H9 (cell line): Measurements from ENCODE around the gene KLHDC7A. TPM values are rescaled to one million over a fixed set of nuclear protein-coding genes. Genes with fewer than 3 reads are reported as not detected.

Source experiments
- DNase-seq: peaks from one replicate; pipeline ENCODE4 v3.0.0-alpha.2; 2017
- H2AFZ ChIP-seq: one replicate; pipeline ENCODE4 v1.6.1; 2013; ENCODE audit warnings: mild to moderate bottlenecking, low read length, control low read depth, moderate library complexity
- H2AK5ac ChIP-seq: 2 replicates; pipeline ENCODE4 v1.6.1; 2013; ENCODE audit warnings: low read length, control low read depth, mixed read lengths; ENCODE audit not compliant: insufficient read length
- H2BK120ac ChIP-seq: one replicate; pipeline ENCODE4 v1.6.1; 2013; ENCODE audit warnings: low read depth, mild to moderate bottlenecking, low read length, control low read depth, inconsistent platforms; ENCODE audit not compliant: poor library complexity, severe bottlenecking
- H2BK12ac ChIP-seq: 2 replicates; pipeline ENCODE4 v1.6.1; 2013; ENCODE audit warnings: low read length, control low read depth, mixed read lengths, low read depth; ENCODE audit not compliant: insufficient read length
- H2BK15ac ChIP-seq: 2 replicates; pipeline ENCODE4 v1.6.1; 2013; ENCODE audit warnings: low read depth, low read length, control low read depth
- H2BK20ac ChIP-seq: one replicate; pipeline ENCODE4 v1.6.1; 2013; ENCODE audit warnings: low read depth, mild to moderate bottlenecking, low read length, control low read depth, inconsistent platforms; ENCODE audit not compliant: poor library complexity, severe bottlenecking
- H2BK5ac ChIP-seq: 2 replicates; pipeline ENCODE4 v1.6.1; 2013; ENCODE audit warnings: low read length, control low read depth, mixed read lengths; ENCODE audit not compliant: insufficient read length
- H3K14ac ChIP-seq: 2 replicates; pipeline ENCODE4 v1.6.1; 2013; ENCODE audit warnings: low read length, control low read depth; ENCODE audit not compliant: insufficient read depth
- H3K18ac ChIP-seq: 2 replicates; pipeline ENCODE4 v1.6.1; 2013; ENCODE audit warnings: low read depth, mild to moderate bottlenecking, mixed read lengths, low read length, control low read depth; ENCODE audit not compliant: insufficient read length
- H3K23ac ChIP-seq: 2 replicates; pipeline ENCODE4 v1.6.1; 2013; ENCODE audit warnings: low read length, control low read depth, mixed read lengths, low read depth; ENCODE audit not compliant: insufficient read length
- H3K23me2 ChIP-seq: 2 replicates; pipeline ENCODE4 v1.6.1; 2013; ENCODE audit warnings: low read depth, mild to moderate bottlenecking, mixed read lengths, low read length, control low read depth; ENCODE audit not compliant: insufficient read length, poor library complexity, severe bottlenecking
- H3K27ac ChIP-seq: 2 replicates; pipeline ENCODE4 v1.5.1; 2013; ENCODE audit warnings: low read length, control low read depth, mixed read lengths, low read depth; ENCODE audit not compliant: insufficient read length
- H3K27me3 ChIP-seq: 2 replicates; pipeline ENCODE4 v1.6.1; 2013; ENCODE audit warnings: low read length, control low read depth, inconsistent platforms; ENCODE audit not compliant: insufficient read depth
- H3K4ac ChIP-seq: 2 replicates; pipeline ENCODE4 v1.6.1; 2013; ENCODE audit warnings: low read depth, mild to moderate bottlenecking, control low read depth, inconsistent platforms, low read length, moderate library complexity
- H3K4me1 ChIP-seq: 2 replicates; pipeline ENCODE4 v1.6.1; 2013; ENCODE audit warnings: low read length, control low read depth, inconsistent platforms; ENCODE audit not compliant: insufficient read depth
- H3K4me2 ChIP-seq: 2 replicates; pipeline ENCODE4 v1.6.1; 2013; ENCODE audit warnings: low read length, control low read depth, mixed read lengths; ENCODE audit not compliant: insufficient read length, insufficient read depth
- H3K56ac ChIP-seq: 2 replicates; pipeline ENCODE4 v1.6.1; 2013; ENCODE audit warnings: low read depth, mild to moderate bottlenecking, mixed read lengths, low read length, control low read depth; ENCODE audit not compliant: insufficient read length
- H3K79me1 ChIP-seq: 2 replicates; pipeline ENCODE4 v1.6.1; 2013; ENCODE audit warnings: low read depth, mild to moderate bottlenecking, moderate library complexity, low read length, control low read depth, inconsistent platforms; ENCODE audit not compliant: insufficient read depth, poor library complexity, severe bottlenecking
- H3K79me2 ChIP-seq: 2 replicates; pipeline ENCODE4 v1.6.1; 2013; ENCODE audit warnings: low read length, control low read depth, inconsistent platforms; ENCODE audit not compliant: insufficient read depth
- H3K9ac ChIP-seq: 2 replicates; pipeline ENCODE4 v1.6.1; 2013; ENCODE audit warnings: low read length, control low read depth, mixed read lengths; ENCODE audit not compliant: insufficient read length; ENCODE audit errors: extremely low read depth
- H3K9me3 ChIP-seq: one replicate; pipeline ENCODE4 v1.6.1; 2013; ENCODE audit warnings: low read depth, low read length, inconsistent platforms; ENCODE audit not compliant: control insufficient read depth
- H3T11ph ChIP-seq: one replicate; pipeline ENCODE4 v1.6.1; 2013; ENCODE audit warnings: mild to moderate bottlenecking, low read length, control low read depth, inconsistent platforms
- H4K20me1 ChIP-seq: one replicate; pipeline ENCODE4 v1.6.1; 2013; ENCODE audit not compliant: control insufficient read depth, insufficient read length, insufficient read depth
- H4K5ac ChIP-seq: 2 replicates; pipeline ENCODE4 v1.6.1; 2013; ENCODE audit warnings: low read depth, mild to moderate bottlenecking, mixed read lengths, low read length, control low read depth; ENCODE audit not compliant: insufficient read length
- H4K8ac ChIP-seq: replicated peaks from 2 replicates; pipeline ENCODE4 v1.6.1; 2013; ENCODE audit warnings: low read length, control low read depth, mixed read lengths, low read depth; ENCODE audit not compliant: insufficient read length
- H4K91ac ChIP-seq: 2 replicates; pipeline ENCODE4 v1.6.1; 2013; ENCODE audit warnings: low read depth, mild to moderate bottlenecking, moderate library complexity, mixed read lengths, low read length, control low read depth; ENCODE audit not compliant: insufficient read length
- H3K27ac Mint-ChIP-seq, 3 experiments: 2 replicates in 2 of 3; 3 replicates in 1 of 3; pipeline ENCODE4 v1.8.0; 2020 to 2021; ENCODE audit warnings: mixed read lengths in 3 of 3, mild to moderate bottlenecking in 1 of 3, moderate library complexity in 1 of 3
- H3K27me3 Mint-ChIP-seq: 2 replicates; pipeline ENCODE4 v1.8.0; 2021; ENCODE audit warnings: low read depth, mild to moderate bottlenecking, moderate library complexity, mixed read lengths
- H3K36me3 Mint-ChIP-seq, 3 experiments: 2 replicates in 2 of 3; 3 replicates in 1 of 3; pipeline ENCODE4 v1.8.0; 2020 to 2021; ENCODE audit warnings: low read depth in 3 of 3, mixed read lengths in 3 of 3; ENCODE audit not compliant: insufficient read depth in 1 of 3
- H3K4me1 Mint-ChIP-seq, 2 experiments: 2 replicates each; pipeline ENCODE4 v1.8.0; 2020; ENCODE audit warnings: mixed read lengths in 2 of 2
- H3K4me3 Mint-ChIP-seq, 2 experiments: 2 replicates in 1 of 2; 3 replicates in 1 of 2; pipeline ENCODE4 v1.8.0; 2020 to 2021; ENCODE audit warnings: mild to moderate bottlenecking in 2 of 2, mixed read lengths in 2 of 2, moderate library complexity in 1 of 2
- H3K9me3 Mint-ChIP-seq, 2 experiments: 2 replicates in 1 of 2; 3 replicates in 1 of 2; pipeline ENCODE4 v1.8.0; 2020; ENCODE audit warnings: mild to moderate bottlenecking in 2 of 2, mixed read lengths in 2 of 2, moderate library complexity in 1 of 2
- WGBS: extraction: QIAGEN DNeasy Blood & Tissue Kit; methylation state at CpG from one replicate; pipeline ENCODE4 v1.1.7; 2013; ENCODE audit warnings: missing lambda C conversion rate, low lambda C conversion rate, mixed read lengths; ENCODE audit not compliant: insufficient read length; ENCODE audit errors: extremely low coverage; 5-methylcytosine and 5-hydroxymethylcytosine counted together
- total RNA-seq: library from RNA; stranded (reverse); gene quantifications from 2 replicates; pipeline ENCODE4 v1.2.1, GENCODE V29; 2021
- TF ChIP-seq, protein P1 (sequence below): fragments of 200-600 bp; sonication (generic); conservative IDR thresholded peaks from 3 replicates; pipeline ENCODE4 v1.8.0; 2021; ENCODE audit warnings: antibody characterized with exemption, mild to moderate bottlenecking

Gene KLHDC7A
- total RNA-seq, 1 experiment from 2014 or later, result 11.4 TPM

DNA sequence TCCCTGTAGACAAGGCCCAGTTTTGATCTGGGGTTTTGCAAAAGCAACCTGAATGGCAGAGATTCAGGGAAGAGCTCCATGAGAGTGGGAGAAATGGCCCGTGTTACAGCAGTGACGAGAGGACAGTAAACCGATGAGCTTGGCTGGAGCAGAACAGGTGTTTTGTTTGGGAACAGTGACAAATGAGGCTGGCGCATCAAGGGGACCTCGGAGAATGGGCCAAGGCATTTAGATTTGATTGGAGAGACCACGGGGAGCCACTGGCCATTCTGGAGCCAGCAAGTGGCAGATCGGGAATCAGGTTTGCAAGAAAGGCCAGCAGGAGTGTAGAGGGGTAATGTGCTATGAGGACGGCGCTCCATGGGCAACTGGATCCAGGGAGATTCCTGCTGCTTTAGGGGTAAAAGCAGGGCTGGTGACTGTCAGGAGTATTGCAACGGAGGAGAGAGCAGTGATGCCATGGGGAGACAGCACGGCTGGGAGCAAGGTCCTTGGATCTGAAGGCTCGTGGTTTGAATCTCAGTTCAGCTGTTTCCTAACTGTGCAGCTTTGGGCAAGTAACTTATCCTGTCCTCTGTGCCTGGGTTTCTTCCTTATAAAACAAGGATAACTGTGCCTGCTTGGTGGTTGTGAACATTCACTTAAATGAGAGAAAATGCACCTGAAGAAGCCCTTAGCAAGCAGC lies 9.9 kb upstream of the KLHDC7A start:
- Histone ChIP-seq H3K4ac (no peak overlapping the region), H3K27me3 (no peaks in the 10 kb centered on the region; the same call in 1 of the 2 replicates), H3T11ph (no peak overlapping the region), H4K8ac (no peak overlapping the region), H3K4me2 (no peak overlapping the region), H3K27ac (no peak overlapping the region), H4K5ac (no peak overlapping the region), H3K79me1 (no peaks in the 10 kb centered on the region), H2AK5ac (no peak overlapping the region), H3K79me2 (no peaks in the 10 kb centered on the region), H2BK120ac (no peak overlapping the region), H3K4me1 (no peaks in the 10 kb centered on the region; the same call in 1 of the 2 replicates), H2AFZ (no peak overlapping the region), H3K14ac (no peak overlapping the region), H2BK20ac (no peak overlapping the region), H3K9ac (no peak overlapping the region), H3K18ac (no peak overlapping the region), H3K23me2 (no peaks in the 10 kb centered on the region), H2BK12ac (no peak overlapping the region), H3K56ac (no peak overlapping the region), H4K20me1 (no peaks in the 10 kb centered on the region), H2BK15ac (no peak overlapping the region), H3K23ac (no peak overlapping the region), H2BK5ac (no peak overlapping the region), H3K9me3 (no peaks in the 10 kb centered on the region), H4K91ac (no peak overlapping the region)
- no peak overlapping the region for H3K4me3 Mint-ChIP-seq
- TF ChIP-seq, protein P1, sequence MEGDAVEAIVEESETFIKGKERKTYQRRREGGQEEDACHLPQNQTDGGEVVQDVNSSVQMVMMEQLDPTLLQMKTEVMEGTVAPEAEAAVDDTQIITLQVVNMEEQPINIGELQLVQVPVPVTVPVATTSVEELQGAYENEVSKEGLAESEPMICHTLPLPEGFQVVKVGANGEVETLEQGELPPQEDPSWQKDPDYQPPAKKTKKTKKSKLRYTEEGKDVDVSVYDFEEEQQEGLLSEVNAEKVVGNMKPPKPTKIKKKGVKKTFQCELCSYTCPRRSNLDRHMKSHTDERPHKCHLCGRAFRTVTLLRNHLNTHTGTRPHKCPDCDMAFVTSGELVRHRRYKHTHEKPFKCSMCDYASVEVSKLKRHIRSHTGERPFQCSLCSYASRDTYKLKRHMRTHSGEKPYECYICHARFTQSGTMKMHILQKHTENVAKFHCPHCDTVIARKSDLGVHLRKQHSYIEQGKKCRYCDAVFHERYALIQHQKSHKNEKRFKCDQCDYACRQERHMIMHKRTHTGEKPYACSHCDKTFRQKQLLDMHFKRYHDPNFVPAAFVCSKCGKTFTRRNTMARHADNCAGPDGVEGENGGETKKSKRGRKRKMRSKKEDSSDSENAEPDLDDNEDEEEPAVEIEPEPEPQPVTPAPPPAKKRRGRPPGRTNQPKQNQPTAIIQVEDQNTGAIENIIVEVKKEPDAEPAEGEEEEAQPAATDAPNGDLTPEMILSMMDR, result no peak
- WGBS, result no CpG with 5 or more reads among the region's 12 CpGs
- peak overlapping the region in 1 of 3 experiments; percentile 42; a peak in 2 of 7 replicates for H3K27ac Mint-ChIP-seq
- H3K9me3 Mint-ChIP-seq, result peaks cover 2 to 4% of the 10 kb centered on the region in 2 experiments; a peak in 2 of 5 replicates
- peaks cover 3% of the 10 kb centered on the region for H3K27me3 Mint-ChIP-seq
- no peak for DNase-seq
- peaks cover 27 to 33% of the 10 kb centered on the region in 2 experiments for H3K4me1 Mint-ChIP-seq
- peaks cover 3 to 10% (median 4%) of the 10 kb centered on the region in 3 experiments; a peak in 6 of 7 replicates for H3K36me3 Mint-ChIP-seq
